HPDE6-E6E7 (cell line): ENCODE results near the gene CENPP.

ENCODE experiments used
- DNase-seq: peaks from one replicate; pipeline ENCODE4 v3.0.0; 2011; ENCODE audit warnings: missing footprints; ENCODE audit errors: extremely low spot score

The CENPP gene

DNA sequence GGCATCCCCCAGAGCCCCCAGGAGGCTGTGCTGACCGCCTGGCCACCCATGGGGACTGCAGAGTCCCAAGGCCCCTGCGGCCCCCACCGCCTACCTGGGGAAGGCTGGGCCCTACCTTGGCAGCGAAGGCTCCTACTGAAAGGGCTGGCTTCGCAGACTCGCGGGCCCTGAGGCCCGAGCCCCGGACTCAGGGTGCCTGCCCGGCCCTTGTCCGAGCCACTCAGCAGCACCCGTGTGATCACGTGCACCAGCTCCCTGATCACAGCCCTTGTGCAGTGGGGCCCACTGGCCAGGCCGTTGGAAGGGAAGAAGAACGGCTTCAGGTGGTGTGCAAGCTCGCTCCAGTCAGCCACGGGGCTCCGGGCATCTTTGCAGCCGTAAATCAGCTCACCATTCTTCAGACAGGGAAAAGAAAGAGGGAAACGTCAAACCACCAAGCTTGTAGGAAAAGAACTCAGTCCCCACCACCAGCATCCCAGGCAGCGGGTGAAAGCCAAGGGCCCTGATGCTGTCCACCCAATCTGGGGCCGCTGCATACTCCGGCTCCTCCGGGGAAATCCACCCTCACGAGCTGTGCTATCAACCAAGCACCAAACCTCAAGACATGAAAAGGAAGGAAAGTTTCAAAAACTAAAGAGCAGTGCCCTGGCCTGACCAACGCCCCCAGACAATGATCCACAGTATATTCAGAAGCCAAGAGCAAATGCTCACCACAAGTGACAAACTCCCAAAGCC is 312.3 kb downstream of the CENPP start:
- no peak for DNase-seq

DNA sequence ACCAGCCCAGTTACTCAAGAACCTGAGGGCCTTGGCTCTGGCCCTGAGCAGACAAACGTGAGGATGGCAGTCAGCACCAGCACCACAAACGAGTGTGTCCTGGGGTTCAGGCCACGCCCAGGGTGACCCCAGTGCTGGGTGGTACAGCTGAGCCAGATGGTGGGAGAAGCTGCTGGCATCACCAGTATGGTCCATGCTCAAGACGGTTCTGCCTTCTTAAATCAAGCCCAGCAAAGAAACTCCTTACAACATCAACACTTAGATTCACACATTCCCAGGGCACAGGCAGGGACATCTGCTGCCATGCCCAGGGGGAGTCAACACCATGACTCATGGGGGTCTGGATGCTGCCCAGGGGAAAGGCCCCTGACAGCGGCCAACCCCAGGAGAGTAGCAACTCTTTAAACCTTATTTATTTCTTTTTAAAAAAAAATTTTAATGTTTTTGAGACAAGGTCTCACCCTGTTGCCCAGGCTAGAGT is 312.9 kb downstream of the CENPP start:
- no peak for DNase-seq

DNA sequence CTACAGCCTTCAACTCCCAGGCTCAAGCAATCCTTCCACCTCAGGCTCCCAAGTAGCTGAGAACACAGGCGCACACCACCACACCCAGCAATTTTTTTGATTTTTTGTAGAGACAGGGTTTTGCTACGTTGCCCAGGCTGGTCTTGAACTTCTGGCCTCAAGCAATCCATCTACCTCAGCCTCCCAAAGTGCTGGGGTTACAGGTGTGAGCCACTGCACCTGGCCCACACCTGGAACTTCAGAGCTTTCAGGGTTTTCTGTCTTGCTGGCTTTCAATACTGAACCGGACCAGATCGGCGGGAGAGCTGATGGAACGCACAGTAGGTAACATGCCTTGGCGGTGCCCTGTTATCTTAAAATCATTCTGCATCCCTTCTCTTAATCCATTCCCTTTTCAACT is 313.4 kb downstream of the CENPP start:
- no peak for DNase-seq

DNA sequence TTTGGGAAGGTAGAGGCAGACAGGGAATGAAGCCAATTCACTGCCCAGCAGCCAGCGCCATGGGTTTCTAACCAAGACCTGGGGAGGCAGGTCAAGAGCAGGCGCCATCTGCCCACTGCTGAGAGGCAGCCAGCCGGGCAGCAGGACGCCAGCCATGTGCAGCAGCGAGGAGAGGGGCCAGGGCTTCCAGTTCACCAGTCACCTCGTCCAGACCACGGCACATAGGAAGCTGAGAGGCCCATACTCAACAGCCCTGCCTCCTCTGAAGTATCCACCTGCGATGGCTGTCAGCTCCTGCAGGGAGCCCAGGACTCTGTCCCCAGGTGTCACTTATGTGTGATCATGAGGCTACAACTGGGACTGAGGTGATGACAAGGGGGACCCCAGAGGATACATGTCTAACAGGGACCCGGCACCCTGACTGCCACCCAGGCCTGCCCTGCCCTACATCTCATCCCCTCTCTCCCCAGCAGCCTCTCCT is 314.1 kb downstream of the CENPP start:
- no peak for DNase-seq

DNA sequence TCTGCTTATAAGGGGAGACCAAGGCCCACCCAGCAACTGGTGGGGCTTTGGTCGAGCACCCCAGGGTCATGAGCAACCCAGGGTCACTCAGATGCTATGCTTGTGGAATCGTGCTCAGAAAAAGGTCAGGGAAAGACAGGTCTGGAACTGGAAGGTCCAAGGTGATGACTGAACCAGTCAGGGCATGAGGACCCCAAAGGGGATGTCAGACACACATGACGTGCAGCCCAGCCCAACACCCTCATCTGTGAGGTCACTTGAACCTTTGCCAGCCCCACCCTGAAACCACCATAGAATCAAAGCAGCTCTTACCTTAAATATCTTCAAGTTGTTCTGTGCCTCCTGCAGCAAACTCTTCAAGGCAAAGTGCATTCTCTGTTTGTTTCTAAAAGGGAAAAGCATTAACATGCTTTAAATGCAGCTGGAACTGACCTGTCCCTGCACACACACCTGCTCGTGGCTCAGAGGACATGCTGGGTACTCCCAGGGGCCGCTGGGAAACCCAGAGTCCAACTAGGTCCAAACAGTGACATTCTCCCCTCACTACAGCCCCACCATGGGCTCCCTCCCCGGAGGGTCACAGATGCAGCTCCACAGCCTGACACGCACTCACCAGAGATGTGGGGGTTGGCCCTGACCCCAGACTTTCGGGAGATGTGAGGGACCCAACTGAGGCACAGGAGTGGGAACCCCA is 314.8 kb downstream of the CENPP start:
- no peak for DNase-seq

DNA sequence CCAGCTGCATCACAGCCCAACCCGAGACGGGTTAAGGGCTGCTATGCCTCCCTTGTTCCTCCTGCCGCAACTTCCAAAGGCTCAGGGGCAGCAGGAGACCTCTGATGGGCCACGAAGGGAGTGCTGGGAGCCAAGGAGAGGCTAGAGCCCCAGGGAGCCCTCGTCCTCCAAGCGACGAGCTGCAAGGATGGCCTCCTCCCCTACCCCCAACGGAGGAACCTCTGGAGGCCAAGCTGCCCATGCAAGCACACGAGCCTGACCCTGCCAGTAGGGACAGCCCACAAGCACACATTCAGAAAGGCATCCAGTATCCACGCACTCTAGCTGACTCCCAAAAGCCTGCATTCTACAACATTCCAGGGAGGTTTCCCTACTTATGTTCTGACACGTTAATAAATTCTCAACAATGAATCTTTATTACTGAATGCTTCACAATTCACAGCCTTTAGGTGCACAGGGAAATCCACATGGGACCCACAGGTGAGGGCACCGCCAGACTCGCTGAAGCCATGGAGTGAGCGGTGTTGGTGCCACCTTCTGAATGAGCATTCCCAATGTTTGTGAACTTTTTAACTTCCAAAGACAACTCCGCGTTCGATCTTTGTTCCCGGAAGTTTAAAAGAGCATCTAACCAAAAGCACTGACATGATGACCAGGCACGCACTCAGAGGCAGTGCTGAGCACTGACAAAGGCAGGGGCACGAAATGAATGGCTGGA is 315.5 kb downstream of the CENPP start:
- no peak for DNase-seq

DNA sequence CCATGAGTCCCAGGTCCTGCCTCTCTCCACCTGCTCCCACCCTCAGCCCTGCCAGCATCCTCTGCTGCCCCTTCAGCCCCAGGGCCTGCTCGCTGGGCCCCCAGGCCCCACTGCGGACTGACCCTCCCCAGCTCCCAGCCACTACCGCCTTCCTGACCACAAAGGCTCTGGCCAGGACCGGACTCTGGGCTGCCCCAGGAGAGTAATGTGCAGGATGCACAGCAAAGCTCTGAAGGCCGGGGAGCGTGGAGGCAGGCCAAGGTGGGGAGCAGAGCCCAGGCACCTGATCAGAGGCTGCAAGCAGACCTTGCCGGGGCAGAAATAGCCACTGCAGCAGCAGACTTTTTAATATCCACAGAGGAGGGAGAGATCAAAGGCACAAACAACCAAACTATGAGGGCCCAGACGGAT is 316.3 kb downstream of the CENPP start:
- DNase-seq, result no peak

DNA sequence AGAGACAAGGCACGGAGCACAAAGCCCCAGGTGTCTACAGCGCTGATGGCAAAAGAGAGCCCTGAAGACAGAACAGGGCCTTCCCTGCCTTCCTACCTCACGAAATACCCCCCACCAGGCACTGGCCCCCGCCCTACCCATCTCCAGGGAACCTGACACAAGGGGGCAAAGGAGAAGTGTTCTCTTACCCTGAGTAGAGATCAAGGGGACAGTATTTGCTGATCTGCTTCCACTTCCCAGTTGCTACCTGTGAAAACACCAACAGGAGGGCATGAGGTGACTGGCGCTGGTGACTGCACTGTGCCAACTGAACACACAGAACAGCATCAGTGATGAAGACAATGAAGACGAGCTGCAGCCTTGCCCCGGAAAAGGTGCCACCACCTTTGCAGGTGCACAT is 316.8 kb downstream of the CENPP start:
- DNase-seq, result no peak

DNA sequence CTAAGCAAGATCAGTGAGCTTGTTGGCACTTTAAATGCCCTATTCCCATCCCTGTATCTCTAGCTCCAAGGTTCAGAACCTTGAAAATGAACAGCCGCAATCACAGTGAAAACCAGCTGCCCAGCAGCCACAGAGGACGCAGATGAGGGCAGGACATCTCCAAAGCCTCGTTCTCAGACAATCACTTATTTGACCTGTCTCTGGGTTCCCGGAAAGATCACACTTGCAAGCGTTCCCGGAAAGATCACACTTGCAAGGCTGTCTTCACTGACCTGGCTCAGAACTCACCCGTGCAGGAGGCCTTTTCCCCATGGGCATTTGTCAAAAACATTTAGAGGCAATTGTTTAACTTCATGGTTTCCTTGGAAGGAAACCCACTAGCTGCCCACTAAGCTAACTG is 318.5 kb downstream of the CENPP start:
- no peak for DNase-seq

DNA sequence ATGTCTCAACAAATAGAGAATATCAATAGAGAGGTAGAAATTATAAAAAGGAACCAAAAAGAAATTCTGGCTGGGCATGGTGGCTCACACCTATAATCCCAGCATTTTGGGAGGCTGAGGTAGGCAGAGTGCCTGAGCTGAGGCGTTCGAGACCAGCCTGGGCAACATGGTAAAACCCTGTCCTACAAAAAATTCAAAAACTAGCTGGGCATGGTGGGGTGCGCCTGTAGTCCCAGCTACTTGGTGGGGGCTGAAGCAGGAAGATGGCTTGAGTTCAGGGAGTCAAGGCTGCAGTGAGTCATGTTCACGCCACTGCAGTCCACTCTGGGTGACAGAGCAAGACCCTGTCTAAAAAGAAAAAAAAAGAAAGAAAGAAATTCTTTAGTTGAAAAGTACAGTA is 319.3 kb downstream of the CENPP start:
- no peak for DNase-seq

DNA sequence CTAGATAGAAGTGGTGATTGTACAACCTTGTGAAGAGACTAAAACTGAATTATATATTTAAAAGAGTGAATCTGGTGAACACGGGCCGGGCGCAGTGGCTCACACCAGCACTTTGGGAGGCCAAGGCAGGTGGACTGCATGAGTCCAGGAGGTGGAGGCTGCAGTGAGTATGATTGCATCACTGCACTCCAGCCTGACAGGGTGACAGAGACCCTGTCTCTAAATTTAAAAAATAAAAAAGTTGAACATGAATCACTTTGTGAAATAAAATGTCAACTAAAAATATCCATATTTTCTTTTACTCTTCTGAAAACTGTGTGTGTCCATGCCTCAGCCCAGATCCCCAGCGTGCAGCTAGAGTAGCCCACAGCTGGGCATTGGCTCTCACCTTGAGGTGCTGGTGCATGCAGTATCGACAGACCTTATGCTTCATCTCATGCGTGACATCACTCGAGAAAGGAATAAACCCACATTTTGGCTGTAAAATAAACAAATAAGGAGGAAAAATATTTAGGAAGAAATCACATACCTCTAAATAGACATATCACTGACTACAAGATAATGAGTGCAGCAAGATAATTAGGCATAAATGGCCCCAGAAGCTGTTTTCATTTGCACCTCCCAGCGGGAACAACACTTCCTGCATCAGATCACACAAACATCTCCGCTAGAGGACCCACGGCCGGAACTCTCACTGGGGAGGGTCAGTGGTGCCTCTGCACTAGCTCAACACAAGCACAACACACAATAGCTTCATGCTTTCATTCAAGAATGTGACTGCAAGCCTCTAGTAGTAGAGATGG is 322.1 kb downstream of the CENPP start:
- DNase-seq, result no peak

DNA sequence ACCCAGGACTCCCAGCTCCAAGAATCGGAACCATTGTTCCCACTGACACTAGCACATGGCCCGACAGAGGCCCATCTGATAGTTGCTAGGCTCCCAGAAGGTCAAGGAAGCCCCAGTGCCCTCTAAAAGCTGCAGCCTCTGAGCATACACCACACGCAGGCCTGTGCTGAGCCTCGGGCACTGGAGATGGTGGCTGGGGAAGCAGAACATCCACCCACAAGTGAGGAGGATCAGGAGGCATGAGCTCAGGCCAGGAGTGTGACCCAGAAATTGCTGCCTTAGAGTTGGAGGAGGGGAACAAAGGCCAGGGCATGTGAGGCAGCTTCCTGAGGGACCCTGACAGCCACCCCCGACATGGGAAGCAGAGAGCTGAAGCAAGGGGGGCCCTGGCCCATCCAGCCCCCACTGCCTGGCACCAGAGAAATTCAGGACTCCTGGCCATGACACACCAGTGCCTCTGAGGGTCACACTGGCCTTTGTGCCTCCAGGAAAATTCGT is 322.8 kb downstream of the CENPP start:
- DNase-seq, result no peak

DNA sequence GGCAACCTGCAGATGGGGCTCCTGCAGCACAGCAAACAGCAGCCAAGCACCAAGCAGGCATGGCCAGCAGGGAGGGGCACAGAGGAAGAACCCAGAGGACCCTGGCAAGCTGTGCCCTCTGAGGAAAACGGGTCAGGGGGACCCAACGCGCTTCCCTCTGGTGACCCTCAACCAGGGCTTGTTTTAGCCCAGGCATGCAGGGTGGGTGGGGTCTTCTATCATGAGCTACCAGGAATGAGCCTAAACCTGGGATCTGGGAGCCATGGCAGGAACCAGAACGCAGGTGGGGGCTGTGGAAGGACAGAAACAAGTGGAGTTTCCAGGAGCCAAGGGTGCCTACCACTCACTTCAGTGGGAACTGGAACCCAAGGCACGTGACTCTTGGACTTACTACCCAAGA is 323.3 kb downstream of the CENPP start:
- DNase-seq, result no peak

DNA sequence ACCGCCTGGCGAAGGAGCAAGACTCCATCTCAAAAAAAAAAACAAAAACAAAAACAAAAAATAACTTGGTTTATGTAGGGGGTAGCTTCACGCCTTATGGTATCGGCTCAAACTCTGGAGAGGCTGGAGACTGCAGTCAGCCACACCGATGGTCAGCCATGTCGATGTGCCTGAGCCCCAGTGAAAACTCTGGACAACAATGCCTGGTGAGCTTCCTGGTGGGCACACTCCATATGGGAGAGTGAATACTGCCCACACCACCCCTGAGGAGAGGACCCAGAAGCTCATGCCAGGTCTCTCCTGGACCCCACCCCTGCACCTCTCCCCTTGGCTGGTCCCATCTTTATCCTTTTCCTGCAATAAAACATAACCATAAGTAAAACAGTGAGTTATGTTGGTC is 324.5 kb downstream of the CENPP start:
- no peak for DNase-seq

DNA sequence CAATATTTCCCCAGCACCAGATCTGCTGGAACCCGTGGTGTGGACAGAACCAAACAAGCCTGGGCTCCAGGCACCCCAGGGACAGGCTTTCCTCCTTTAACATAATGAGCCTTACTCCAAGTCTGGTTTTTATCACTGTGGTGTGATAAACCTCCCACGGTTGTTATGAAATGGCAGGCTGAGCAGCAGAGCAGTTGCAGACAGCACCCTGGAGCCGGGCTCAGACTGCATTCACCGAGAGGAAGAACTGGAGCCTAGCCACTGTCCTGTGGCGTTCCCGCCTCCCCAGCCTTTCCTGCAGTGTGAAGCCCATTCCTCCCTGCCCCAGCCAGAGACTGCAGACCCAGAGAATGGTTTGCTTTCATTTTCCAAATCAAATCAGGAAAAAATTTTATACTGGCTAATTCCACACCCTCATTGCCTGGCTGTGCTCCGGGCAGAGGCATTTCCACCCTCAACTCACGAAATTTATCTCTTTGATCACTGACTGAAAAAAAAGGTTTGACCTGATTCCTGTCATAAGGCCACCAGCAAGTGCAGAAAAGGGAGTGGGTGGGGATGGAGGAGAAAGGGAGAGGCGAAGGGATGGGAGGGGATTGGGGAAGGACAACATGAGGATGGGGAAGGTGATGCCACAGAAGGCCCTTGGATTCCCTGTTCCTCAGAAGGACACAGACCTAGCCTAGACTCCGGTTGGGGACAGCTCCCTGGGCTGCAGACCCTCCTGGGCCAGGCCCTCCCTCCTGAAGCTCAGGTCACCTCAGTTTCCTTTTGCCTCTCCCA is 325.3 kb downstream of the CENPP start:
- no peak for DNase-seq

DNA sequence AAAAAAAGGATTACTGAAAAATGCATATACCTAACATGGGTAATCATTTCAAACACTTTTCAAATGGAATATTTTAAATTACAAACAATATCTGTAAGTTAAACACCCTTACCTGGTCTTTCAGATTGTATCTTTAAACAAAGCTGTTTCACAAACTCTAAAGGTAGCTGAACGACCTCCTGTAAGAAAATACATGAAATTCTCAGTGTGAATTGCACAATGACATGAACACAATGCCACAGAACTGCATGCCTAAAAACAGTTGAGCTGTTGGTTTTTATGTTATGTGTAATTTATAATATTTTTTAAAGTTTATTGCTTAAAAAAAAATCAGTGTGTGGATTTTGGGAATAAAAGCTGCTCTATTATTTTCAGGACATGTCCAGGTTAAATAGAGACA is 326.7 kb downstream of the CENPP start:
- no peak for DNase-seq

DNA sequence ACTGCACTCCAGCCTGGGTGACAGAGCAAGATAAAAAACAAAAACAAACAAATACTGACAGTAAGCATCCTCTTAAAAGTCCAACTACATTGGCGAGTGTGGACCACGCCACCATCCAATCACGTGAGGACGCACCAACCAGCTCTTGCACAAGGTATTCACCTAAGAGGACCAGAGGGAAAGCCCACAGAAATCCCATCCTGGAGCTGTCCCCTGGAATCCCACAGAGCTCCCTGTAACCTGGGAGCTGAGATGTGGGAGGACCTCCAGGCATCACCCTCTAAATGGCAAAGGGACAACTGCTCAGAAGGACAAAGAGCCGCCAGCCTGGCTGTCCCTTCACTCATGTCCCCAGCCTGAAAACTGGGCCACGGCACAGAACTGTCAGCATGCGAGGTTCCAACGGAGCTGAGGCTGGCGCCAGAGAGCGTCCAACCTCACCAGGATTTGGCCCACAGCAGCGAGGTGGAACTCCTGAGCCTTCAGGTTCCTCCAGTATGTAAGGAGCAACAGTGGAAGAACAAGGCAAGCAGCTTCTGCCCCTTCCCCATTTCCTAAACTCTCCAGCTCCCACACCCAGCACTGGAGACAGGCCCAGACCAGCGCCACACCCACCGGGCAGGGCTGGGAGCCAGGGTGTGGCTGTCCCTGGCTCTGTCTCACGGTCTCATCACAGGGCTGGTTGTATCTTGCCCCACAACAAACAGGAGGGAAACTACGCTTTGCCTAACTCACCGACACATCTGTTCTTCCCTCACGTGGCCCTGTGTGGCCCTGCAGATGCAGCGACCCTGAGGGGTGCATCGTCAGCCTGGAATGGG is 328.9 kb downstream of the CENPP start:
- DNase-seq, result peak; percentile 63

DNA sequence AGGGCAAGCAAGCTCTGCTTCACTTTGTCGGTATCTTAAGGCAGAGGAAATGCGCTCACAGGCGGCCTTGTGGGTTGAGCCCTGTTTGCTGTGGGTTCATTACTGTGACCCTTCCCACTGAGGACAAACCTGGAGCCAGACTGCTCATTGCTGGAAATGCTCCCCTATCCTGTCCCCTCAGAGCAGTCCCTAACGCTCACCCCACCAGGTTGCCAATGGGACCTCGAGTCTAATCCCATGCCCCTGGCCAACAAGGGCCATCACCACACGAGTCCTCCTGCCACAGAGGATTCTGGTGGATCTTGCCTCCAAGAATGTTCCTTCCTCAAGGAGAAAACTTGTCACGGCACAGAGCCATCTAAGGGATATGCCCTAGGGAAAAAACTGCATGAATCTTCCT is 329.6 kb downstream of the CENPP start:
- no peak for DNase-seq

DNA sequence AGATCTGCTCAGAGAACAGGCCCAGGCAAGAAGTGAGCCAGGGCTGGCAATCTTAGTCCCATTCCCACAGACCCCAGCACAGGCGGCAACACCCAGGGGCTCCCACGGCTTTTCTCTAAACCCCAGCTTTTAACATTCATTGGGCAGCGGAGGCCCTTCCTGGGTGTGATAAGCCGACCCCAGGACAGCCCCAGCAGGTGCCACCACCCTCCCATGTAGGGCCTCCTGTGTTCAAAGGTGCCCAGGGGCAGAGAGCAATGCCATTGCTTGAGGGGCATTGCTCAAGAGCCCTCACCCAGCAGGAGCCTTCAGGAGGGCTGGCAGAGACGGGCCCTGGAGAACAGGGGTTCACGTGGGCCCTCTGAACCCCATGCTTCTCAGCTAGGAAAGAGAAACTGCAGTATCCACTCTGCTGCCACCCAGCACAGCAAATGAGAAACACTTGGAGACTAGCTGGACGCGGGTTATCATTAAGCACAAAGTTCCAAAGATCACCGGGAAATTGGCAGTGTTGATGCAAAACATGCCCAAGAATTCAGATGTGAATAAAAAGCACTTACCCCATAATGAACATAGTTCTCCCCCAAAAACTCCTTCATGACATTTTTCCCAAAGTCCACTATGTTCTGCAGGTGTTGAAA is 330.3 kb downstream of the CENPP start:
- DNase-seq, result no peak
